HG03196 (cell line): Measurements from ENCODE around the gene SH3BP5.

Experiments
- ATAC-seq: cut with Tn5 transposase; IDR thresholded peaks from one replicate; pipeline ENCODE4 v1.9.1; 2021; ENCODE audit not compliant: unreplicated experiment

Gene SH3BP5

DNA sequence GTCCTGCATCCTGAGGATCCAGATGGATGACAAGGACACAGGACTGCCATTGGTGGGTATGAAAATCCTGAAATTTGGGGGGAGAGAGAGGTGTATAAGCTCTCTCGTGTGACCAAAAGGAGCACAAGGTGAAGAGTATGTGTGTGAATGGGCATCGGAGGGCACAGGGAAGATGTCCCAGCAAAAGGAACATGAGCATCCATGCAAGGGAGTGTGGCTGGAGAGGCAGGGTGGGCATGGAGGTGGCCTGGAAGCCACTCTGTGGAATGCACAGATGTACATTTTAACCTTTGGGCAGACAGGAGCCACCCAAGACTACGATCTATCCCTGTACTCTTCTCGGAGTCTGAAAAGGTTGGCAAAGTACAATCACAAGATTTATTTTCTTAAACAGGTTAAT is 71.9 kb downstream of the SH3BP5 start:
- no peak for ATAC-seq

GRCh38 chr3:15258720-15259119 is 73.7 kb downstream of the SH3BP5 start:
- ATAC-seq: no peak

DNA sequence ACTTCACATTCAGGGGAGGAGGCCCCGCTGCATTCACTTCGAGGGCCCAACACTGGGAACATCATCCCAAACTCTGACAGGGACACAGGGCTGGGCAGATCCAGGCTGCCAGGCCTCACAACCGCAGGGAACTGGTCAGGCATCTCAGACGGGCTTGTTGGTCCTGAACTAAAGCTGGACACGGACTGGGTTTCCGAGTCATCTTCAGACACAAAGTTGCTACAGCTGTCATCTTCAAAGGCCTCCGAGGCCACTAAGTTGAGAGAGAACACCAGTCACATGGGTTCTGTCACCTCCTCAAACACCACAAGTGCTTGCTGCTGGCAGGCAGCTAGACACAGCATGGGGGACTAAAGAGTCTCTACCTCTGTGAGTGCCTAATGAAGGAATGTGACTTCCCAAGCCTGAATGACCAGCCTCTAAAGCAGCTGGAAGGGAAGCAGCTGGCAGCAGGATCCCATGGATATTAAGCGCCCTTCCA is 75.5 kb downstream of the SH3BP5 start:
- ATAC-seq: no peak

DNA sequence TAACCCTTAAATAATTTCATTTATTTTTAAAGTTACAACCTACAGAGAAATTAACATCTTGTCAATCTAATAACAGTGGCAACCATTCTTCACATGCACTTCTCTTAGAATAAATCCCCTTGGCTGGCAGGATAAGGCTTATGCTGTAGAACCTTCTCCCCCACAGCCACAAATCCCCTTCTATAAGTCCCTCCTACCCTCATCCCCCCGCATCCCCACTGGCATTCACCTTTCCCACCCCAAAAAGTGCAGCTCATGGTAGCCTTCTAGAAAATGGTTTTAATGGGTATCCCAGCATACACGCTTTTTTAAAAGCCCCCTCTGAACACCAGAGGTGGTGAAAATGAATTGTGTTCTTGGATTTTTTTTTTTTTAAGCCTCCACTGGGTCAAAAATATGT is 77.2 kb downstream of the SH3BP5 start:
- no peak for ATAC-seq

- ATAC-seq: no peak
Observed at GRCh38 chr3:15253023-15253697, 79.2 kb downstream of the SH3BP5 start.

DNA sequence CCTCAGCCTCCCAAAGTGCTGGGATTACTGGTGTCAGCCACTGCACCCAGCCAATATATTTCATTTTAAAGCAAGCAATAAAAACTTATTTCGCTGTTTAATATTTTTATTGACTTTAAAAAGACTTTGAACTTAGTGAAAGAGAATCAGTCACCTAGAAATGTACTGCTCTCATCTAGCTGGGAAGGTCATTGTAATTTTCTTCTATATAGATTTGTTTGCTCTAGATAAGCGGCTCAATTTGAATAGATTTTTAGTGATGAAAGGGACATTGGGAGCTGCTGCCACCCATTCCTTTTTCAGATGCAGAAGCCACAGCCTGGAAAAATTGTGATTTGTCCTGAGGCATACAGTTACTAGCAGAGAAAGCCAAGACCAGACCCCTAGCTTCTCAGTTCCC is 86.2 kb downstream of the SH3BP5 start:
- ATAC-seq: no peak

- no peak for ATAC-seq
Observed at GRCh38 chr3:15243822-15244482, 88.4 kb downstream of the SH3BP5 start.

GRCh38 chr3:15241341-15241740 is 91.0 kb downstream of the SH3BP5 start:
- no peak for ATAC-seq

- no peak for ATAC-seq
Observed at GRCh38 chr3:15229262-15229661, 103.1 kb downstream of the SH3BP5 start.

GRCh38 chr3:15228147-15228546 is 104.2 kb downstream of the SH3BP5 start:
- no peak for ATAC-seq

- ATAC-seq: no peak
Observed at GRCh38 chr3:15223685-15224572, 108.5 kb downstream of the SH3BP5 start.

GRCh38 chr3:15221574-15222217 is 110.7 kb downstream of the SH3BP5 start:
- no peak for ATAC-seq

- ATAC-seq: no peak
Observed at GRCh38 chr3:15220661-15221060, 111.7 kb downstream of the SH3BP5 start.

- no peak for ATAC-seq
Observed at GRCh38 chr3:15220056-15220455, 112.3 kb downstream of the SH3BP5 start.

DNA sequence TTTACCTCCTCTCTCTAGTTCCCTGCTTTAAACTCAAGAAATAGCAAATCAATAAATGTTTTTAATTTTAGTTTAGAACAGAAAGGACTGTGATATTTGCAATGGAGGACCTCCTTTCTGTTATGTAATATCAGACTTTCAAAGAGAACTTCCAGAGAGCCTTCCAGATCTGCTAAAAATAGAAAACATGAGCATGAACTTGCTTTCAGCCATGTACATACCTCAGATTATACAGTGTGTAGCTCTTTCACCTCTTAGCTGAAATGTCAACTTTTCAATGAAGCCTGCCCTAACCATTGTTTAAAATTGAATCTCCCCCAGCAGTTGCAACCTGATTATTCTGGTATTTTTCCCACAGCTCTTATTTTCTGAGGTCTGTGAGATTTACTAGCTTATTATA is 113.7 kb downstream of the SH3BP5 start:
- ATAC-seq: no peak

DNA sequence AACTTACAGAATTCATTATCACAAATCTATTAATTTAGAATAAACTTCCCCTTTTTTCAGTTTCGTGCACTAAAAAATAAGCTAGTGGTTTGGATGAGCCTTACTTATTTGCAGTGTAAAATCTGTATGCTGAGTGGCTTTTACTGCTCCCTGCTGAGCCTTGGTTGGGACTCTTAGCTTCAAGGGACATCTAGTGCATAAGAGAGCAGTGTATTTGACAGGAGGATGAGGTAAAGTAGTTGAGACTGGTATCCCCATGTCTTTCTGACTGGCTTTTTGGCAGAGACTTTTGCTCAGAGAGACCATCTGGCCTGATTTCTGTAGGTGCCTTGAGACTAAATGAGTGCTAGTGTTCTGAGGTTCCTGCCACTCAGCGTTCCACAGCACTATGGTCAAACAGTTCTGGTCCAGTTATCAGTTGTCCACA is 114.5 kb downstream of the SH3BP5 start:
- ATAC-seq: no peak

GRCh38 chr3:15217011-15217671 is 115.2 kb downstream of the SH3BP5 start:
- ATAC-seq: no peak

GRCh38 chr3:15216501-15216900 is 115.9 kb downstream of the SH3BP5 start:
- no peak for ATAC-seq

DNA sequence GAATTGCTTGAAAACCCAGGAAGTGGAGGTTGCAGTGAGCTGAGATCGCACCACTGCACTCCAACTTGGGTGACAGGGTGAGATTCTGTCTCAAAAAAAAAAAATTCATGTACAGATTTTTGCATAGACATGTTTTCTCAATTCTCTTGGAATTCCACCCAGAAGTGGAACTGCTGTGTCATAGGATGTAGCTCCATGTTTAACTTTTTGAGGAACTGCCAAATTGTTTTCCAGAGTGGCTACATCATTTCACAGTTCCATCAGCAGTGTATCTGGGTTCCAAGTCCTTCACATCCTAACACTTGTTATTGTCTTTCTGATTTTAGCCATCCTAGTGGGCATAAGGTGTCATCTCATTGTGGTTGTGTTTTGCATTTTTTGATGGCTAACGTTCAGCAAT is 116.4 kb downstream of the SH3BP5 start:
- ATAC-seq: no peak

DNA sequence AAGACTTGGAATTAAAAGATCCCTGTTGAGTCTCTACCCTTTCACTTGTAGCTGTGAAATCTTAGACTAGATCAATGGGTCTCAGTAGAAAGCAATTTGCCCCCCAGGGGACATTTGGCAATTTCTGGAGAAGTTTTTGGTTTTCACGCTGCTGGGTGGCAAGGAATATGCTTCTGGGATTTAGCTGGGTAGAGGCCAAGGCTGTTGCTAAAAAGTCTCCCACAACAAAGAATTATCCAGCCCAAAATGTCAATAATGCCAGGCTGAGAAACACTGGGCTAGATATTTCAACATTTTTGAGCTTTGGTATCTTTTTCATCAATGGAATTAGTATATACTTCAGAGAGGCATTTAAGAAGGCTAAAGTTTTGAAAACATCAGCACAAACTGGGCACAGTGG is 117.6 kb downstream of the SH3BP5 start:
- ATAC-seq: no peak

GRCh38 chr3:15211937-15212336 is 120.4 kb downstream of the SH3BP5 start:
- no peak for ATAC-seq
